Stimulated activated CD4-positive, alpha-beta T cell treated with anti-CD3 and anti-CD28 coated beads, Interleukin-12 subunit alpha, Interleukin-12 subunit beta, amount 100 ng/mL, for 24 hours (primary cell): ENCODE measurements around the gene C10orf95.
"Not testable (repeated sequence)": the region's sequence is repeated elsewhere in the genome, so short reads cannot be mapped to it uniquely, and the experiment has no call there.

Source experiments
- DNase-seq, 2 experiments: peaks; one replicate each; pipeline ENCODE4 v3.0.0-alpha.2; 2020; ENCODE audit warnings: low read depth in 2 of 2

Gene C10orf95

GRCh38 chr10:102465466-102465865 lies 14.1 kb upstream of the C10orf95 start:
- DNase-seq, result no peak

GRCh38 chr10:102463983-102464382 lies 12.6 kb upstream of the C10orf95 start:
- DNase-seq, result no peak

GRCh38 chr10:102462512-102463054 lies 11.2 kb upstream of the C10orf95 start:
- no peak for DNase-seq

- peak; percentile 84 to 91 for DNase-seq
Observed at GRCh38 chr10:102461187-102462054, 10.1 kb upstream of the C10orf95 start.

- no peak for DNase-seq
Observed at GRCh38 chr10:102460836-102461186, 9.5 kb upstream of the C10orf95 start.

- no peak for DNase-seq
Observed at GRCh38 chr10:102458656-102459055, 7.3 kb upstream of the C10orf95 start.

- no peak for DNase-seq
Observed at GRCh38 chr10:102457591-102458150, 6.3 kb upstream of the C10orf95 start.

- DNase-seq, result no peak
Observed at GRCh38 chr10:102455893-102456471, 4.6 kb upstream of the C10orf95 start.

- DNase-seq, result not testable (repeated sequence)
Observed at GRCh38 chr10:102454662-102455487, 3.5 kb upstream of the C10orf95 start.

- no peak for DNase-seq
Observed at GRCh38 chr10:102453502-102453901, 2.2 kb upstream of the C10orf95 start.

GRCh38 chr10:102452672-102453340 lies 1.5 kb upstream of the C10orf95 start:
- peak; percentile 40 to 77 for DNase-seq

GRCh38 chr10:102450374-102451104 lies 804 bp downstream of the C10orf95 start:
- DNase-seq, result peak; percentile 68 to 69

- DNase-seq, result no peak
Observed at GRCh38 chr10:102450124-102450373, 1.3 kb downstream of the C10orf95 start.

GRCh38 chr10:102449321-102450123 lies 1.8 kb downstream of the C10orf95 start:
- DNase-seq, result peak; percentile 59 to 83

GRCh38 chr10:102444851-102445250 lies 6.5 kb downstream of the C10orf95 start:
- DNase-seq, result no peak

- no peak for DNase-seq
Observed at GRCh38 chr10:102438374-102438773, 13.0 kb downstream of the C10orf95 start.

GRCh38 chr10:102437515-102437914 lies 13.8 kb downstream of the C10orf95 start:
- no peak for DNase-seq

- DNase-seq, result no peak
Observed at GRCh38 chr10:102436312-102436711, 15.0 kb downstream of the C10orf95 start.

- DNase-seq, result peak in 1 of 2 experiments; percentile 59
Observed at GRCh38 chr10:102435529-102436233, 15.7 kb downstream of the C10orf95 start.
